Measurements from ENCODE around the gene LRMDA.

The LRMDA gene

GRCh38 chr10:75402486-75403143 lies 28.8 kb upstream of the LRMDA start:
- DNase-seq (ENCODE audit: low read depth): peak; percentile 50

DNA sequence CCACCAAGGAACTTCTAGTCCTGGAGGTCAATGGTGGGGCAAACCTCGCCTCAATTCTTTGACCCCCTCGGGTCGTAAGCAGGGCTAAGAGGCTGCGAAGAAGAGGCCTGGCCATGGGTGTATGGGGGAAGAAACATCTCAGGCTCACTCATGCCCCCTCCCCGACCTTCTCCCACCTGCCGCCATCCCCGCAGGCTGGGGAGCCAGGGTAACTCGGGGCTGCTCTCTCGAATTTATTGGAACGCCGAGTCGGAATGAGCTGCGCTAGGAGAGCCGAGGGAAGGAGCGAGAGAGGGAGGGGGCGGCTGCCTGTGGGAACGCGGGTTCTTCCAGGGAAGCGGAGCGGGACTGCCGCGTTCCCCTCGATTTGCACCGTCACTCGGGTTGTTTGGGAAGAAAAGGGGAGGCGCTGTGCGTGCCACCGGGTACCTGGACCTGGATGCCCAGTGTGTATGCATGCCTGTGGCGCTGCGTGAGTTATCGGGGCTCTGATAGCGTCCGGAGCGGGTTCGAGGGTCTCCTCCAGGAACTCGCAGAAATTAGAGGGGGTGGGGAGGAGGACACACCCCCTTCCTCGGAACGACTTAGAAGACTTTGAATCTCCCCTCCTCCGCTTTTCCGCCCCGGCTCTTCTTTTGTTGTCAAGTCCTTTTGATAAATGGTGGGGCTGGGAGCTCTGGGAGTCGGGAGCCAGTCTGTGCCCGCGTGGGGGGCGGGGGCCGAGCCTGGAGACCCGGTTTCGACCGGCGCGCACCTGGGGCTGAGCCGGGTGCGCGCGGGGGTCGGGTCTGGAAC lies 28.1 kb upstream of the LRMDA start:
- peak; percentile 39 for DNase-seq (ENCODE audit: low read depth)

DNA sequence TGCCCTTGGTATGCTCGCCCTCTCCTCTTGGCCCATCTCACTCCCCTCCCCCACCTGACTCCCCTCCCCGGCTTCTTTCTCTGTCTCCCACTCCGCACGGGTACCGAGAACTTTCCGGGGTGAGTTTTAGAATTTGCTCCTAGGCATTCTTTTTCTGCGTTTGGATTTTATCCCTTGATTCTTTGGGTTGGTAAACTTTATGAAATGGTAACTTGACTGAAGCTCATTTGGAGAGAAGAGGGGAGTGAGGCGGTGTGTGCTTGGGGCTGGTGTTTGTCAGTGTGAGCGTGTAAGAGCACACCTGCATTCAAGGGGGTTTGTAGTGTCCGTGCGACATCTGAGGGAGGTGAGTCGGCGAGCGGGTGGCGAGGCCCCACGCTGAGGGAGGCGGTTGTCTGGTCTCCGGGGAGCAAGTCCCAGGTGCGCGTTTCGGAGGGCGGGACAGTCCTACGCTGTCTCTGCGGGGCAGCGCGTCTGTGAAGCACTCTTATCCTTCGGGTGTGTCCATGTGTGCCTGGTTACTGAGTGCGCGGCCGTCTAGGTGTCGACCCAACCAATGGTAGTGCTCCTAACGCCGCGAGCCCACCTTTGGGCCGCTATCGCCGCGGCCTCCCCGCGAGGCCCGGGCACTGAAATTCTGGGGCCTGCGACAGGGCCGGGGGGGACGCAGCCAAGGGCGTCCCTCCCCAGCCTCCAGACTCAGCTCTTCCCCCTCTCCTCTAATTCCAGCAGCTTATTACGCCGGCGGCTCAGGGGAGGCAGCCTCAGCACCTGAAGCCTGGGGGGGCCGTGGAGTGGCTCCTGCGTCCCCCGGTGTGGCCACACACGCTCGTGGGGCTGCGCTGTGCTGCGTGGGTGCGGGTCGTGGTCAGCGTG lies 27.2 kb upstream of the LRMDA start:
- DNase-seq (ENCODE audit: low read depth): no peak

GRCh38 chr10:75404815-75405597 lies 26.4 kb upstream of the LRMDA start:
- no peak for DNase-seq (ENCODE audit: low read depth)

DNA sequence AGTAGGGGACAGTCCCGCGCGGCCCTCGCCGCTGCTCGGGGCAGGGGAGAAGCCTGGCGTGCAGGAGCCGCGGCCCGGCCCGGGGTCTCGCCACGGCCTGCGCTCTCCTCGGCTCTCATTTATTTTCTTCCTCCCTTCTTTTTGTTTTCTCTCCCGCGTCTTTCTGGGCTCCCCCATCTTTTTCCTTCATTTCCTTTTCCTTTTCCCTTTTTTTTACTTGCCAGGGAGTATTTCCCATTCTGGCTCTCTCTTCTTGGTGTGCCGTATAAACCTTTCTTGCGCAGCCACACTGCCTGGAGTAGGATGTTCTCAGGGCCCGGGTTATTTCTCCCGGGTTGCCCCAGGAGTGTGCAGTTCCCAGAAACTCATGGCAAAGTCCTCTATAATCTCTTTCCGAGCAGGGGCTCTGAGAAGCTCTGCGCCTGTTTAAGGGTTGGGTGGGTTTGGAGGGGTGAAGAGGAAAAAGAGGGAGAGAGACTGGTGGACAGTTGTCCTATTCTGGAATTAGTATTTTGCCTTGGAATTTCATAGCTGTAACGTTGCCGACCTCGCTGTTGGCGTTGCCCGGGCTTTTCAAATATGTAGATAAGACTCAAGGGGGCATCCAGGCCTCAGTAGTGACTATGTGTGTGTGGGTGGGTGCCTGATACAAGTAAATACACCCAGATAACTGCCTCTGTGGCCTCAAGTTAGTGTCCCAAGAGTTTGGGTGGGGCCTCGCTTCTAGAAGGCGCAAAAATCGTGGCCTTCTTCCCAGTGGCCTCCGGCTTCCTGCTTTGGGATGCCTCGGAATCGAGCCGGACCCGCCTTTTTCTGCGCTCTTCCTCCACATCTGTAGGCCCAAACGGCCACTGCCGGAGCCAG lies 25.6 kb upstream of the LRMDA start:
- no peak for DNase-seq (ENCODE audit: low read depth)

DNA sequence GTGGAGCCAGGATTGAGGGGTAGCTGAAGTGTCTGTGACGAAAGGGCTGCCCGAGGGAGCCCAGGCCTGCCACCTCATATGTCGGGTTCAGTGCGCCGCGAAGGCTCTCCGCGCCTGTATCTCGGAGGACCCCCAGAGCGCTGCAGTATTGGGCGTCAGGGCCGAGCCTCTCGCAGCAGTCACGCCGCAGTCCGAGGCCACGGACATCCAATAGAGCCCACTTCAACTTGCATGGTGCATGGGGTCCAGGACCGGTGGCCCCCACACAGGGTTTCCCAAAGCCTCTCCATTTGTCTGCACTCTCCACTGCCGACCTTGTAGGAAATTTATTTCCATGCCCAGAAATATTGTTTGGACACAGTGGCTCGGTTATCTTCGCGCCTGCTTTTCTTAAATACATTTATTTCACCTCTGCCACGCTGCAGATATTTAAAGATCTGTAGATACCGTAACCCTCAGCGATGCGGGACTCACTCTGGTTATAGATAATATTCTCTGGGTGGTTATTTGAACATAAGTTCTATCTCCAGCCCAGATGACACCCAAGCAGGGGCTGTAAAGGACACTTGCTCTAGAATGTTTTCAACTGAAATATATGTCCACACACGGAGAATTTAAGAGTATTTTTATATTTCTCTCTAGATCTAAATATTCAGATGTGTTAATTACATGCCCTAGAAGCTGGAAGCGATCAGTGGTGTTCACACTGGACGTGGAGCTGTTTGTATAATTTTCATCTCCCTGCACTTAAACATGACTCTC lies 24.8 kb upstream of the LRMDA start:
- DNase-seq (ENCODE audit: low read depth): no peak

DNA sequence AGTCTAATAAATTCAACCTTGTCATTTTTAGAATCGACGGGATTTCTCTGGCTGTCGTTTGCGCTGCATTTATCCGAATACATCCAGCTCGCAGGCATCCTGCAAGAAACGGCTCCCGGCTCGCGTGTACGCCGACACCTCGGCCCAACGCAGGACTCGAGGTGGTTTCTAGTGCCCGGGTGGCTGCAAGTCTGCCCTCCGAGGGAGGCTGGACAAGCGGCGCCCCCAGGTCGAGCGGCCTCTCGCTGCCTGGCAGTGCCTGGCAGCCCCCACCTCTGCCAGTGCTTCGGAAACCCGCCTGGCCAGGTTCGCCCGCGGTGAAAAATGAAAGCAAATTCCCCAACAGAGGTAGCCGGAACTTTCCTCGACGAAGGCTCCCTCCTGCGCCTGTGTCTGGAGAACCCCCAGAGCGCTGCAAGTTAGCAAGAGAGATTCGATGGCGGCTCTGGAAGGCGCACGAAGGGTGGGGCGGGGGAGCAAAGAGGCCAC lies 24.2 kb upstream of the LRMDA start:
- DNase-seq (ENCODE audit: low read depth): no peak

GRCh38 chr10:75407713-75408508 lies 23.5 kb upstream of the LRMDA start:
- DNase-seq (ENCODE audit: low read depth): no peak

GRCh38 chr10:75408509-75408875 lies 22.9 kb upstream of the LRMDA start:
- DNase-seq (ENCODE audit: low read depth): no peak

GRCh38 chr10:75408911-75409885 lies 22.2 kb upstream of the LRMDA start:
- peak; percentile 40 for DNase-seq (ENCODE audit: low read depth)

- DNase-seq (ENCODE audit: low read depth): no peak
Observed at GRCh38 chr10:75410132-75411005, 21.1 kb upstream of the LRMDA start.

GRCh38 chr10:75414527-75414926 lies 16.9 kb upstream of the LRMDA start:
- DNase-seq (ENCODE audit: low read depth): no peak

GRCh38 chr10:75417522-75417927 lies 13.9 kb upstream of the LRMDA start:
- DNase-seq (ENCODE audit: low read depth): no peak

GRCh38 chr10:75418293-75418692 lies 13.1 kb upstream of the LRMDA start:
- DNase-seq (ENCODE audit: low read depth): no peak

DNA sequence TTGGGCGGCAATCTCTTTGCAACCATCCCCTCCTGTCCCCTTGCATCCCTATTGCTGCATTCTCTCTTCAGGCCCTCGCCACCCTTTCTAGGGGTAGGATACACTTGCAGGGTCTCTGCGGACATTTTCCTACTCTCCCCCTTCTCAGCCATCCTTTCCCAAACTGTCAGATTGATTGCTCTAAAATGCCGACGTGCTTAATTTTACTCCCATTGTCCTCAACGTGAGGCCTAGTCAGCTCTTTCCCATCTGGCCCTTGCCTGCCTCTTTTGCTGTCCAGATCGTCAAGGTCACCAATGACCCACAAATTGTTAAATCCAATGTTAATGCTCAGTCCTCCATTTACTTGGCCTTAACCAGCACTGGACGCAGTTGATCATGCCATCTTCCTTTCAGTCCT lies 12.7 kb upstream of the LRMDA start:
- DNase-seq (ENCODE audit: low read depth): no peak

- DNase-seq (ENCODE audit: low read depth): no peak
Observed at GRCh38 chr10:75422913-75423312, 8.5 kb upstream of the LRMDA start.

GRCh38 chr10:75424571-75424970 lies 6.9 kb upstream of the LRMDA start:
- no peak for DNase-seq (ENCODE audit: low read depth)

Measured in ELR (cell line).